Colon (tissue), 2 donors: ENCODE measurements around the gene CBX2.

ENCODE experiments used
- FAIRE-seq: peaks from 2 replicates; lab custom pipeline; 2012; peaks lifted over from hg19 to GRCh38; lab: Jason Lieb, UNC
- donor health status: control.
- donor health status: control.

The CBX2 gene

GRCh38 chr17:79788989-79789942, 11.3 kb downstream of the CBX2 start:
- FAIRE-seq: no peak

DNA sequence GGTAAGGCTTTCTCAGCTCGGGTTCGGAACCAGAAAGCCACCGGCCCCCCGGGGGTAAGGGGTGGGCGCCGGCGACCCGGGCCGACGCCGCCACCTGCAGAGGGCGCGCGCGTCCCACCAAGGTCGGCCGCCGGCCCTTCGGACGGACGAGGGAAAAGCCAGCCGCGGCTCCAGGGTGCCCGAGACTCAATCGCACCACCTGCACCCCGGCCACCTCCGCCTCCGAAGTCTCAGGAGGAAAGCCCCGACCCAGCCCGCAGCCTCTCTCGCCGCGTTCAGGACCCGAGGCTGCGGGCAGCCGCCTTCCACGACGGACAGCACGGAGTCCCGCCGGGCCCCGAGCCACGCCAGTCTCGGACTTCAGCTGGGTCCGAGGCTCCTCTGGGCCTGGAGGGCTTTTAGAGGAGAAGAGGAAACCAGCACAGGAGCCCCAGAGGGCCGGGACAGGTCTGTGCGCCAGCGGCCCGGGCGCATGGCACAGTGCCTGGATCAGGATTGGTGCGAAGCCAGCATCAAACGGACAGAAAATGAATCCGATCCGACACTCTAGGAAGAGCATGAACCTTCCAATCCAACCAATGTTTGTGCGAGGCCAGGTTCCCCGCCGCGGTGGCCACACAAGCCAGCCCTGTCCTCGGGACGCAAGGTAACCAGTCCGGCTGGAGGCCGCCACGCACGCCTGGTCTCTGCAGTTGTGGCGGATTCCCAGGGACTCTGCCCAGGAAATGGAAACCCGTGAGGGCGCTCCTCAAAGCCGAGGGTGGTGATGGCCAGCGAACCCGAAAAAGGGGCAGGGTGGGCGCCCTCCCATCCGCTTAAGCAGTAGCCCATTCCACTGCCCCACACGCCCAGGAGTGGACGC, 12.2 kb downstream of the CBX2 start:
- no peak for FAIRE-seq

DNA sequence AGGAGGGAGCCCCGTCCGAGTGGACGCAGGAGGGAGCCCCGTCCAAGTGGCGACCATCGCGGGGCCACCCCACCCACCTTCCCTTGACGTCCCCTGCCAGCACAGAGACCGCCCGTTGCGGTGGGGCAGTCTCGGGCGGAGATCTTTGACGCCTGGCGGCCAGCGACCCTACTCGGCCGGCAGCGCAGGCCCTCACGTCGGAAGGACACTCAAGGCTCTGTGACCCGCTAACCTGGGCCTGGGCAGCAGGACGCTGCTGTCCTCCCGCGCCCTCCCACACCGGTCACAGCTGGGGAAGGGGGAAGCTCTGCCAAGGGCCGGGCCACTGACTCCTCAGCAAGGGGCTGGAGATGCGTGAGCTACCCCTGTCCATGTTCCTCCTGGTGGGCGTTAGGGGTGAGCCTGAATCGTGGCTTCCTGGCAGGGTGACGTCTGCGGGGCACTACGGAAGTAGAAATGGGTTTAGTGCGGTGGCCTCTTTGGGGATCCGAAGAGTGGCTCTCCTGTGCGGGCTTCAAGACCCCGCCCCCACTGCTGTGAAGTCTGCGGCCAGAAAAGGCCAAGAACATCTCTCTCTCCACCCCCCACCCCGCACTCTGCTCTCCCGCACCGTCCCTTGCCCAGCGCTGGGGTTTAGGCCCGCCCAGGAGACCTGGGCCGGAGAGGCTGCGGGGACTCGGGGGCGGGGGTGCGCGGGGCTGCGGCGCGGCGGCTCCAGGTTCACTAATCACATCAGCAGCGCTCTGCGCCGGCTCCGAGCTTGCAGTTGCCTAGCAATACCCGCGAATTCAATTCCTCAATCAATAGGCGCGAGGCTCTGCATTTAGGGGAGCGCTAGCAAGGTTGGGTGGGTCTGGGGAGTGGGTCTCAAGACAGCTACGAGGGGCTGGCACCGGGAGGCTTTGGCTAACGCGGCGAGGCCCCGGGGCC, 13.1 kb downstream of the CBX2 start:
- FAIRE-seq: no peak

DNA sequence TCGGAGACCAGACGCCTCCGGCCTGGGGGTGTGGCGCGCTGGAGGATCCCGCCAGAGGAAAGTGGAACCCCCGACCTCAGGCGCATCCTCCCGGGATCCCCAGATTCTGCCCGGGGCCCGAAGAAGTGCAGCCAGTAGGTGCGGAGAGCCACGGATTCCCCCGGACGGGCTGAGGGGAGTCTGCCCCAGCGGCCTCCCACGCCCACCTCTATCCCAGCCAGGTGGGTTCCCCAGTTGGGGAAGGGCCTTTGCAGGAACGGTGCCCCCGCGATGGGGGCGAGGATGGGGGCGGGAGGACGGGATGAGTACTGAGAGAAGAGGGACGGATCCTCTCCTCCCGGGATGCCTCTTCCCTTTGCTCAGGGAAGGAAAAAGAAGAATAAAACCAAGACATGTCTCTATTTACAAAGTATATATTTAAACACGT, 13.8 kb downstream of the CBX2 start:
- FAIRE-seq: no peak

- FAIRE-seq: no peak
These were observed 14.5 kb downstream of the CBX2 start for GRCh38 chr17:79792341-79792871.

- no peak for FAIRE-seq
These were observed 15.3 kb downstream of the CBX2 start for GRCh38 chr17:79792984-79793923.

- no peak for FAIRE-seq
These were observed 16.0 kb downstream of the CBX2 start for GRCh38 chr17:79793924-79794304.

GRCh38 chr17:79794659-79795511, 16.9 kb downstream of the CBX2 start:
- no peak for FAIRE-seq

DNA sequence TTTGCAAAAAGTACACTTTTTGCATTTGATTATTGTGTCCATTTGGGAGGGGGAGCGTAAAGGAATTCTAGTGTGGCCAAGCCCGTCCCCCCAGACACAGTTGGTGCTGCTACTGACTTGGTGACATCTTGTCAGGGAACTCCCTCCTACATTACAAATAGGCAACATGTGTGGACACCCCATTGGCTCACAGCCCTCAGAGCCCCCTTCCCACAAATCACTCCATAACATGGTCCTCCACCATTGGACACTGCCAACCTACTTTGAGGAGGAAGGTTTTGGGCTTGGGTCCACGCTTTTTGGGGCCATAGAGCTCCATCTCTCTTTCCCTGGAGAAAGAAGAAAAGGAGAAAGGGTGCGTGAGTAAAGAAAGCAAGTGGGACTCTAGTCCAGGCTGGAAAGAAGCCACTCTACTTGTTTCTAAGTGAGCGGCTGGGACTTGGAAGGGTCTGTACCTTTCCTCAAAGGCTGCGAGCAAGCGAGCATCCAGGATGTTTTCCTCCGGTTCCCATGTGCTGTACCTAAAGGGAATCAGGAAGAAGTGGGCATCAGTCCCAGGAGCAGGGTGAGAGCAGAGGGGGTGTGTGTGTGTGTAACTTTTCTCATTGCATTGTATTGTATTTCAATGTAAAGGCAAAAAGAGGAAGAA, 18.0 kb downstream of the CBX2 start:
- FAIRE-seq: no peak

- no peak for FAIRE-seq
These were observed 18.5 kb downstream of the CBX2 start for GRCh38 chr17:79796444-79796762.

DNA sequence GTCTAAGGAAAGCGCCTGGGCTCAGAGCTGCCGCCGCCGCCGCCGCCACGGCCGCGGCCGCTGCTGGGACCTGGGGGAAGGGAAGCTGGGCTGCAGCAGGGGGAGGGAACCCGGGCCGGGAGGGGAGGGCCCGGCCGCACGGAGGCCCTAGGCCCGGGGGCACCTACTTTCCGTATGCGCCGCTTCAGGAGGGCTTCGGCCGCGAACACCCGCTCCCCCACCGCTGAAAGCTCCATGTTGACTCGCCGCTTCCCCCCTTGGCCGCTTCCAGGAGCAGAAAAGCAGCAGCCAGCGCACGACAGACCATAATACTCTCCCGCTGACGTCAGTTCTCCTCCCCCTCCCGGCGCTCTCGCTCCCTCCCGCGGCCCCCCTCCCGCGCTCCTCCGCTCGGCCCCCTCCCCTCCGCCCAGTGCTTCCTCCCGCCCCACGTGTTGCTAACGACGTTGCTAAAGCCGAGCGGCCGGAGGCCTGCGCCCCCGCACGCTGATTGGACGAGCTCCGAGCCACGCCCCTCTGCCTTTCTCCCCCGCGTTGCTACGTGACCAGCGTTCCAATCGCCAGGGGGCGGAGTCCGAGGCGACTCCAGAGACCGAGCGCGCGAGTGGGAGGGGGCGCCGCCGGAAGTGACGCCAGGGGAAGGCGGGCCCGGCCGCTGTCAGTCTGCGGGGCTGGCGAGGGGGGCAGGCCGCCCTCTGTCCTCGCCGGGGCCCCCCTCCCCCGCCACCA, 19.0 kb downstream of the CBX2 start, which contains the start of gene CBX8:
TSS of gene CBX8 (minus strand) at position 315 of the 729 bp plus-strand sequence. CDS start at position 236, 79 bp downstream.
- FAIRE-seq: no peak

- FAIRE-seq: no peak
These were observed 19.7 kb downstream of the CBX2 start for GRCh38 chr17:79797492-79798298.

GRCh38 chr17:79798299-79799173, 20.6 kb downstream of the CBX2 start:
- no peak for FAIRE-seq

GRCh38 chr17:79799174-79799537, 21.2 kb downstream of the CBX2 start:
- no peak for FAIRE-seq

GRCh38 chr17:79799538-79800324, 21.8 kb downstream of the CBX2 start:
- FAIRE-seq: no peak
